ENCODE results near the gene ZNF611.
A peak's percentile ranks its signal among the peaks of the same experiment; 100 is the strongest.
"Not testable (repeated sequence)": the region's sequence is repeated elsewhere in the genome, so short reads cannot be mapped to it uniquely, and the experiment has no call there.

Gene ZNF611

GRCh38 chr19:52734893-52735661, at the start of gene ZNF611:
ZNF611 (minus strand) TSS chr19:52735044; CDS start chr19:52715894, 19,150 bp downstream.
- DNase-seq = peak; percentile 97 to 99

- DNase-seq = not testable (repeated sequence)
Measured at GRCh38 chr19:52782864-52783263, 48.0 kb upstream of the ZNF611 start.

GRCh38 chr19:52778811-52779210, 44.0 kb upstream of the ZNF611 start:
- DNase-seq = peak; percentile 3 to 37

- DNase-seq = not testable (repeated sequence)
Measured at GRCh38 chr19:52756447-52756846, 21.6 kb upstream of the ZNF611 start.

- DNase-seq = no peak
Measured at GRCh38 chr19:52749780-52750179, 14.9 kb upstream of the ZNF611 start.

GRCh38 chr19:52748336-52748950, 13.6 kb upstream of the ZNF611 start:
- DNase-seq = no peak

GRCh38 chr19:52745919-52746318, 11.1 kb upstream of the ZNF611 start:
- DNase-seq = not testable (repeated sequence)

- DNase-seq = no peak
Measured at GRCh38 chr19:52743091-52743490, 8.2 kb upstream of the ZNF611 start.

- DNase-seq = no peak
Measured at GRCh38 chr19:52742516-52742915, 7.7 kb upstream of the ZNF611 start.

- no peak for DNase-seq
Measured at GRCh38 chr19:52741951-52742485, 7.2 kb upstream of the ZNF611 start.

GRCh38 chr19:52741371-52741770, 6.5 kb upstream of the ZNF611 start:
- DNase-seq = not testable (repeated sequence)

GRCh38 chr19:52739576-52739975, 4.7 kb upstream of the ZNF611 start:
- DNase-seq = no peak

- no peak for DNase-seq
Measured at GRCh38 chr19:52735734-52736133, 890 bp upstream of the ZNF611 start.

- no peak for DNase-seq
Measured at GRCh38 chr19:52734331-52734892, 432 bp downstream of the ZNF611 start.

GRCh38 chr19:52726051-52726450, 8.8 kb downstream of the ZNF611 start:
- not testable (repeated sequence) for DNase-seq

GRCh38 chr19:52725528-52725961, 9.3 kb downstream of the ZNF611 start:
- DNase-seq = no peak

GRCh38 chr19:52724701-52725514, 9.9 kb downstream of the ZNF611 start:
- no peak for DNase-seq

- not testable (repeated sequence) for DNase-seq
Measured at GRCh38 chr19:52723907-52724598, 10.8 kb downstream of the ZNF611 start.

GRCh38 chr19:52722062-52723003, 12.5 kb downstream of the ZNF611 start:
- no peak for DNase-seq

- DNase-seq = not testable (repeated sequence)
Measured at GRCh38 chr19:52720541-52720940, 14.3 kb downstream of the ZNF611 start.

- no peak for DNase-seq
Measured at GRCh38 chr19:52716522-52716921, 18.3 kb downstream of the ZNF611 start.
